ENCODE results near the gene NRL.

The NRL gene

GRCh38 chr14:24098927-24099813 is 15.6 kb downstream of the NRL start:
- DNase-seq = no peak

GRCh38 chr14:24098229-24098926 is 16.4 kb downstream of the NRL start:
- DNase-seq = no peak

- no peak for DNase-seq
Observed at GRCh38 chr14:24096545-24097181, 18.1 kb downstream of the NRL start.

GRCh38 chr14:24095271-24096068 is 19.3 kb downstream of the NRL start:
- no peak for DNase-seq

- DNase-seq = no peak
Observed at GRCh38 chr14:24094841-24095270, 19.9 kb downstream of the NRL start.

- peak; percentile 89 for DNase-seq
Observed at GRCh38 chr14:24093901-24094840, 20.6 kb downstream of the NRL start, which contains the start of gene PCK2. Gene PCK2 (plus strand): TSS chr14:24094311. CDS start chr14:24094406, 95 bp downstream.

- DNase-seq = no peak
Observed at GRCh38 chr14:24093207-24093900, 21.4 kb downstream of the NRL start.

- DNase-seq = no peak
Observed at GRCh38 chr14:24092505-24093206, 22.1 kb downstream of the NRL start.

GRCh38 chr14:24092110-24092504 is 22.6 kb downstream of the NRL start:
- DNase-seq = no peak

- DNase-seq = no peak
Observed at GRCh38 chr14:24089890-24090289, 24.9 kb downstream of the NRL start.

GRCh38 chr14:24088095-24088494 is 26.7 kb downstream of the NRL start:
- DNase-seq = no peak

- no peak for DNase-seq
Observed at GRCh38 chr14:24087004-24087403, 27.7 kb downstream of the NRL start.

GRCh38 chr14:24086193-24086955 is 28.4 kb downstream of the NRL start:
- no peak for DNase-seq

GRCh38 chr14:24085215-24085614 is 29.5 kb downstream of the NRL start:
- DNase-seq = no peak

- DNase-seq = no peak
Observed at GRCh38 chr14:24084440-24084839, 30.3 kb downstream of the NRL start.

- no peak for DNase-seq
Observed at GRCh38 chr14:24083462-24083861, 31.3 kb downstream of the NRL start.

- no peak for DNase-seq
Observed at GRCh38 chr14:24082411-24083080, 32.2 kb downstream of the NRL start.

GRCh38 chr14:24081739-24082211 is 33.0 kb downstream of the NRL start:
- no peak for DNase-seq

Measured in NCI-H1436 (cell line).